ENCODE results near the gene PRKCH.

- no peak for TF ChIP-seq CTCF (IDR thresholded peaks at IDR 0.05)
- TF ChIP-seq POLR2A (IDR thresholded peaks at IDR 0.05), result no peak
Observed at GRCh38 chr14:61444215-61444768, 122.9 kb downstream of the PRKCH start.

All from breast epithelium (tissue), 3 donors.